GM12875 (cell line): Measurements from ENCODE around the gene C5AR2.
A peak's percentile ranks its signal among the peaks of the same experiment; 100 is the strongest.
"Not testable (repeated sequence)": the region's sequence is repeated elsewhere in the genome, so short reads cannot be mapped to it uniquely, and the experiment has no call there.

ENCODE experiments used
- H3K4me3 ChIP-seq: one replicate; pipeline ENCODE4 v1.5.1; 2011; ENCODE audit warnings: low read depth, low read length, control low read depth
- TF ChIP-seq, protein P1 (sequence below): IDR thresholded peaks from 2 replicates; pipeline ENCODE4 v1.5.1; 2011; ENCODE audit warnings: low read depth, mild to moderate bottlenecking, control low read depth, inconsistent platforms, low read length, moderate library complexity, borderline replicate concordance; ENCODE audit not compliant: insufficient read depth

C5AR2 gene

DNA sequence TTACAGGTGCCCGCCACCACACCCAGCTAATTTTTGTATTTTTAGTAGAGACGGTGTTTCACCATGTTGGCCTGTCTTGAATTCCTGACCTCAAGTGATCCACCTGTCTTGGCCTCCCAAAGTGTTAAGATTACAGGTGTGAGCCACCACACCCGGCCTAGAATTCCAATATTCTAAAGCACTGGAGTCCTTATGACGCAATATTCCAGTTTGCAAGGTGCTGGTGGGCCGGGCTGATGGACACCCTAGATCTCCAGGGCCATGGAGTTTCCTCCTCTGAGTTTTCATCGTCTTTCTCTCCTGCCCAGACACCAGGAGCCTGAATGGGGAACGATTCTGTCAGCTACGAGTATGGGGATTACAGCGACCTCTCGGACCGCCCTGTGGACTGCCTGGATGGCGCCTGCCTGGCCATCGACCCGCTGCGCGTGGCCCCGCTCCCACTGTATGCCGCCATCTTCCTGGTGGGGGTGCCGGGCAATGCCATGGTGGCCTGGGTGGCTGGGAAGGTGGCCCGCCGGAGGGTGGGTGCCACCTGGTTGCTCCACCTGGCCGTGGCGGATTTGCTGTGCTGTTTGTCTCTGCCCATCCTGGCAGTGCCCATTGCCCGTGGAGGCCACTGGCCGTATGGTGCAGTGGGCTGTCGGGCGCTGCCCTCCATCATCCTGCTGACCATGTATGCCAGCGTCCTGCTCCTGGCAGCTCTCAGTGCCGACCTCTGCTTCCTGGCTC is 8.7 kb downstream of the C5AR2 start:
- TF ChIP-seq, protein P1, sequence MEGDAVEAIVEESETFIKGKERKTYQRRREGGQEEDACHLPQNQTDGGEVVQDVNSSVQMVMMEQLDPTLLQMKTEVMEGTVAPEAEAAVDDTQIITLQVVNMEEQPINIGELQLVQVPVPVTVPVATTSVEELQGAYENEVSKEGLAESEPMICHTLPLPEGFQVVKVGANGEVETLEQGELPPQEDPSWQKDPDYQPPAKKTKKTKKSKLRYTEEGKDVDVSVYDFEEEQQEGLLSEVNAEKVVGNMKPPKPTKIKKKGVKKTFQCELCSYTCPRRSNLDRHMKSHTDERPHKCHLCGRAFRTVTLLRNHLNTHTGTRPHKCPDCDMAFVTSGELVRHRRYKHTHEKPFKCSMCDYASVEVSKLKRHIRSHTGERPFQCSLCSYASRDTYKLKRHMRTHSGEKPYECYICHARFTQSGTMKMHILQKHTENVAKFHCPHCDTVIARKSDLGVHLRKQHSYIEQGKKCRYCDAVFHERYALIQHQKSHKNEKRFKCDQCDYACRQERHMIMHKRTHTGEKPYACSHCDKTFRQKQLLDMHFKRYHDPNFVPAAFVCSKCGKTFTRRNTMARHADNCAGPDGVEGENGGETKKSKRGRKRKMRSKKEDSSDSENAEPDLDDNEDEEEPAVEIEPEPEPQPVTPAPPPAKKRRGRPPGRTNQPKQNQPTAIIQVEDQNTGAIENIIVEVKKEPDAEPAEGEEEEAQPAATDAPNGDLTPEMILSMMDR: no peak
- H3K4me3 ChIP-seq: no peak overlapping the region

GRCh38 chr19:47341734-47342133 is 9.8 kb downstream of the C5AR2 start:
- TF ChIP-seq, protein P1: no peak
- no peak overlapping the region for H3K4me3 ChIP-seq

DNA sequence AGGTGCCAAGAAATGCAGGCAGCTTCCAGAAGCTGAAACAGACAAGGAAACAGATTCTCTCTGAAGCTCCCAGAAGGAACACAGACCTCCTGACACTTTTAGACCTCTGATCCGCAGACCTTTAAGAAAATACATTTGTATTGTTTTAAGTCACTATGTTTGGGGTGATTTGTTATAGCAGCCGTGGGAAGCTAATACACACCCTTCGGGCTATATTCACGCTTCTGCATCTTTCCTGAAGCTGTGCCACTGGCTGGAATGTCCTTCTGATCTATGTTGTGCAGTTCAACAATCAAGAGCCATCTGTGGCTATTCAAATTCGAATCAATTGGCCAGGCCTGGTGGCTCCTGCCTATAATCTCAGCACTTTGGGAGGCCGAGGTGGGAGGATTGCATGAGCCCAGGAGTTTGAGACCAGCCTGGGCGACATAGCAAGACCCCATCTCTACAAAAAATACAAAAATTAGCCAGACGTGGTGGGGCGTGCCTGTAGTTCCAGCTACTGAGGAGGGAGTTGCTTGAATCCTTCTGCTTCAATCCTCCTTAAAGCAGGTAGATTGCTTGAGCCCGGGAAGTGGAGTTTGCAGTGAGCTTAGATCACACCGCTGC is 11.3 kb downstream of the C5AR2 start:
- TF ChIP-seq, protein P1: no peak
- H3K4me3 ChIP-seq: no peak overlapping the region

GRCh38 chr19:47344425-47344824 is 12.4 kb downstream of the C5AR2 start:
- no peak overlapping the region for H3K4me3 ChIP-seq
- TF ChIP-seq, protein P1: no peak

GRCh38 chr19:47346024-47346423 is 14.0 kb downstream of the C5AR2 start:
- not testable (repeated sequence) for H3K4me3 ChIP-seq

GRCh38 chr19:47348819-47349795 is 17.1 kb downstream of the C5AR2 start, which contains the start of gene DHX34:
DHX34 (plus strand) TSS chr19:47349315; CDS start chr19:47353031, 3,716 bp downstream.
- peak within 1 kb of the TSS; percentile 96 for H3K4me3 ChIP-seq
- TF ChIP-seq, protein P1: peak; percentile 96

DNA sequence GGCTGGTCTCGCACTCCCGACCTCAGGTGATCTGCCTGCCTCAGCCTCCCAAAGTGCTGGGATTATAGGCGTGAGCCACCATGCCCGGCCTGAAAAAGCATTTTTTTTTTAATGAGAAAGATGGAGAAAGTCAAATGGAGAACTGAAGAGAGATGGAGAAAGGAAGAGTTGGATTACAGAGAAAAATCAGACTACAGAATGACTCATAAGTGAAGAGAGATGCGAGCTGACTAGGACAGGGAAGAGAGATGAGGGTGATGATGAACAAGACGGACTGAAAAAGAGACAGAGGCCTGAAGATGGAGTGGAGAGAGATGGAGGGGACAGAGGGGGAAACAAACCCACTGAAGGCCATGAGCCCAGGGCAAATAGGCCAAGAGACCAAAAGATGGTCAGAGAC is 18.7 kb downstream of the C5AR2 start:
- TF ChIP-seq, protein P1: no peak
- no peak overlapping the region for H3K4me3 ChIP-seq
